ENCODE data around the gene RABGGTA.

Gene RABGGTA

DNA sequence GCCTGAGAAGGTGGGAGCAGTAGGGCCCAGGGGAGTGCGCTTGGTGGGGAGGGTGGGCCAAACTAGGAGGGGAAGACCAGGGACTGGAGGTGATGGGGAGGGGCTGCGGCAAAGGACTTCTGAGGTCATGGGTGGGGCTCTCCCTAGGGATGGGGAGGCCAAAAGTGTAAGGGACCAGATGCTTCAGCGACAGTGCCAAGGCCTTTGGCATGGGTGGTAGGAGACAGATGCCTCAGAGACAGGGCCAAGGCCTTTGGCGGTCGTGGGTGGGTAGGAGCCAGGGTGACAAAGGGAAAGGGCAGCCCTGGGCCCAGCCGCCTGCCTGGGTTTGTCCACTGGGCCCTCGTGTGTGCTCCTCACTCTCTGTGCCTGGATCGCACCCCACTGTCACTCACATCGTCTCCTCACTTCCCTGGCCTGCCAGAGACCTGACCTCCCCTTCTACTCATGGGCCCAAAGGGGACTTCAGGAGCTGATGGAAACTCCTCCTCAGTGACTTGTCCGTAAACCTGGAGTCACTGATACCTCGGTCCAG, 13.2 kb upstream of the RABGGTA start:
- no peak for TF ChIP-seq POLR2AphosphoS5 (IDR thresholded peaks at IDR 0.05; ENCODE audit: low read depth, low read length)
- no peak for TF ChIP-seq TAF1 (IDR thresholded peaks at IDR 0.05; ENCODE audit: borderline replicate concordance, insufficient read depth, low read length)
- TF ChIP-seq SIN3A (IDR thresholded peaks at IDR 0.05; ENCODE audit: borderline replicate concordance, insufficient read depth, low read length): no peak
- TF ChIP-seq, protein P1, sequence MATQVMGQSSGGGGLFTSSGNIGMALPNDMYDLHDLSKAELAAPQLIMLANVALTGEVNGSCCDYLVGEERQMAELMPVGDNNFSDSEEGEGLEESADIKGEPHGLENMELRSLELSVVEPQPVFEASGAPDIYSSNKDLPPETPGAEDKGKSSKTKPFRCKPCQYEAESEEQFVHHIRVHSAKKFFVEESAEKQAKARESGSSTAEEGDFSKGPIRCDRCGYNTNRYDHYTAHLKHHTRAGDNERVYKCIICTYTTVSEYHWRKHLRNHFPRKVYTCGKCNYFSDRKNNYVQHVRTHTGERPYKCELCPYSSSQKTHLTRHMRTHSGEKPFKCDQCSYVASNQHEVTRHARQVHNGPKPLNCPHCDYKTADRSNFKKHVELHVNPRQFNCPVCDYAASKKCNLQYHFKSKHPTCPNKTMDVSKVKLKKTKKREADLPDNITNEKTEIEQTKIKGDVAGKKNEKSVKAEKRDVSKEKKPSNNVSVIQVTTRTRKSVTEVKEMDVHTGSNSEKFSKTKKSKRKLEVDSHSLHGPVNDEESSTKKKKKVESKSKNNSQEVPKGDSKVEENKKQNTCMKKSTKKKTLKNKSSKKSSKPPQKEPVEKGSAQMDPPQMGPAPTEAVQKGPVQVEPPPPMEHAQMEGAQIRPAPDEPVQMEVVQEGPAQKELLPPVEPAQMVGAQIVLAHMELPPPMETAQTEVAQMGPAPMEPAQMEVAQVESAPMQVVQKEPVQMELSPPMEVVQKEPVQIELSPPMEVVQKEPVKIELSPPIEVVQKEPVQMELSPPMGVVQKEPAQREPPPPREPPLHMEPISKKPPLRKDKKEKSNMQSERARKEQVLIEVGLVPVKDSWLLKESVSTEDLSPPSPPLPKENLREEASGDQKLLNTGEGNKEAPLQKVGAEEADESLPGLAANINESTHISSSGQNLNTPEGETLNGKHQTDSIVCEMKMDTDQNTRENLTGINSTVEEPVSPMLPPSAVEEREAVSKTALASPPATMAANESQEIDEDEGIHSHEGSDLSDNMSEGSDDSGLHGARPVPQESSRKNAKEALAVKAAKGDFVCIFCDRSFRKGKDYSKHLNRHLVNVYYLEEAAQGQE (IDR thresholded peaks at IDR 0.05; ENCODE audit: insufficient read depth in 1 of 2, low read depth in 2 of 2, low read length in 2 of 2): no peak
- TF ChIP-seq FOXP2 (optimal IDR thresholded peaks at IDR 0.05; ENCODE audit: borderline replicate concordance, extremely low read depth, extremely low read length, insufficient read depth): no peak

DNA sequence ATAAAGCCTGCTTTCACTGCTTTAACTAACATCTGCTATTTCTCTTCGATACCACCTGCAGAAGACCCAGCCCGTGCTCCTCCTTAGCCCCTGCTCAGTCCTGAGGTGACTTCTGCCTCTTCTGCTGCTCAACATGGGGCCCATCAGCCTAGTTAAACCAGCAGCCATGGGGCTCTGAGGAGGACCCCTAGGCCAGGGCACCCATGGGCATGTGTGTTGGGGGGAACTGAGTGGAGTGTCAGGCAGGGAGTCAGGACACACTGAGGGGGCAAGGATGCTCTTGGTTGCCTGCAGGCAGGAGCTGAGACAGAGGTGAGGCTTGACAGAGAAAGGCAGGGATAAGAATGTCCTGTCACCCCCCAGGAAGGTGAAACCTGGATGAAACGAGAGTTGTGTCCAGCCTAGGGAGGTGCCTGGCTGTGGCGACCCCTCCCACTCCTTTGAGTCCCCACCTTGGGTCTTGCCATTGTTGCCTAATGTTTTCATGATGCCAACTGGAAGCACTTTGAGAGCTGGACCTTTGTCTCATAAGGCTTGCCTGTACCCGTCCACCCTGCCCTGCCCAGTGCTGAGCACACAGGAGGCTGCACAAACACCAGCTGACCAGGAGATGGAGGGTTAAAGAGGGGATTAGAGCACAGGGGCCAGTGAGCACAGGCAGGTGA, 12.5 kb upstream of the RABGGTA start:
- no peak for TF ChIP-seq SIN3A (IDR thresholded peaks at IDR 0.05; ENCODE audit: borderline replicate concordance, insufficient read depth, low read length)
- TF ChIP-seq TAF1 (IDR thresholded peaks at IDR 0.05; ENCODE audit: borderline replicate concordance, insufficient read depth, low read length): no peak
- TF ChIP-seq, protein P1 (IDR thresholded peaks at IDR 0.05; ENCODE audit: insufficient read depth in 1 of 2, low read depth in 2 of 2, low read length in 2 of 2): no peak
- no peak for TF ChIP-seq FOXP2 (optimal IDR thresholded peaks at IDR 0.05; ENCODE audit: borderline replicate concordance, extremely low read depth, extremely low read length, insufficient read depth)
- TF ChIP-seq POLR2AphosphoS5 (IDR thresholded peaks at IDR 0.05; ENCODE audit: low read depth, low read length): no peak

DNA sequence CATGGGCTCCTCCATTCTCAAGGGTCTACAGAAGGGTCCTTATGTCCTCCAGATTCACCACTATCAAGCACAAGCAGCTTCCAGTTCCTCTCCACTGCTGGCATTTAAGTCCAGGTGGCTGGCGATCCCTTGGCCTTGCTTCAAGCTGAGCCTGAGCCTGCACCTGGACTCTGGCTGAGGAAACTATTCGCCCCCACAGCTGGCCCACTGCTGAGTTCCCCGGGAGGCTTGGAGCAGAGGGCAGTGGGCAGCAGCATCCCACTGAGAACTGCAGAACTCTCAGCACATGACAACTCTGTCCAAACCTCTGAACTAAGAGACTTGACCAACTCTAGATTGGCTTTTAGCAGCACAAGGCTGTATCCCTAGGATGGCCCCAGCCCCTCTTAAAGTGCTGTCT, 11.3 kb upstream of the RABGGTA start:
- TF ChIP-seq, protein P1 (IDR thresholded peaks at IDR 0.05; ENCODE audit: insufficient read depth in 1 of 2, low read depth in 2 of 2, low read length in 2 of 2): no peak
- TF ChIP-seq FOXP2 (optimal IDR thresholded peaks at IDR 0.05; ENCODE audit: borderline replicate concordance, extremely low read depth, extremely low read length, insufficient read depth) (no peak), SIN3A (IDR thresholded peaks at IDR 0.05; ENCODE audit: borderline replicate concordance, insufficient read depth, low read length) (no peak), TAF1 (IDR thresholded peaks at IDR 0.05; ENCODE audit: borderline replicate concordance, insufficient read depth, low read length) (no peak), POLR2AphosphoS5 (IDR thresholded peaks at IDR 0.05; ENCODE audit: low read depth, low read length) (no peak)

DNA sequence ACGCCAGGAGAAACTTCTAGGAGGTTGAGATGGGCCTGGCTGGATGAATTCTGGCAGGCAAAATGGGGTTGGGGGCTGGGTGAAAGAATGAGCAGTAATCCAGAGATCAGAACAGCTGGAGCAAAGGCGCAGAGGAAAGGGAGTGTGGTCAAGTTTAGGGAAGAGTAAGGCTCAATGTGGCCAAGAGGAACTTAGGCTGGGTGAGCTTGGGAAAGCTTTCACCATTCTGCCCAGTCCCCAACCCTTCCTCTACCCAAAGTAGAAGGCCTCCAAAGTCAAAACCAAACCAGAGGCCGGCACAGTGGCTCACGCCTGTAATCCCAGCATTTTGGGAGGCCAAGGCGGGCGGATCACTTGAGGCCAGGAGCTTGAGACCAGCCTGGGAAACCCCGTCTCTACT, 10.2 kb upstream of the RABGGTA start:
- no peak for TF ChIP-seq TAF1 (IDR thresholded peaks at IDR 0.05; ENCODE audit: borderline replicate concordance, insufficient read depth, low read length)
- TF ChIP-seq POLR2AphosphoS5 (IDR thresholded peaks at IDR 0.05; ENCODE audit: low read depth, low read length): no peak
- TF ChIP-seq, protein P1 (IDR thresholded peaks at IDR 0.05; ENCODE audit: insufficient read depth in 1 of 2, low read depth in 2 of 2, low read length in 2 of 2): no peak
- no peak for TF ChIP-seq FOXP2 (optimal IDR thresholded peaks at IDR 0.05; ENCODE audit: borderline replicate concordance, extremely low read depth, extremely low read length, insufficient read depth)
- TF ChIP-seq SIN3A (IDR thresholded peaks at IDR 0.05; ENCODE audit: borderline replicate concordance, insufficient read depth, low read length): no peak

Measured in PFSK-1 (cell line).